Endothelial cell of umbilical vein (primary cell): ENCODE measurements around the gene DBF4B. TPM values are rescaled to one million over a fixed set of nuclear protein-coding genes. Genes with fewer than 3 reads are reported as not detected.

Source experiments
- BruUV-seq: library from RNA; stranded (reverse); fragments of 400-500 nt; replicated peaks from 2 replicates; lab custom pipeline; 2021; lab: Mats Ljungman, UMichigan
- CTCF ChIA-PET: fragments of 300-600, 350-600 bp; sonication (Branson Sonifier 250); formaldehyde crosslinking; loops from one replicate; lab custom pipeline; 2021; ENCODE audit warnings: antibody characterized with exemption, inconsistent platforms; lab: Charles Lee
- POLR2A ChIA-PET: fragments of 300-600, 350-600 bp; sonication (Branson Sonifier 250); formaldehyde crosslinking; loops from one replicate; lab custom pipeline; 2021; ENCODE audit warnings: antibody characterized with exemption, inconsistent platforms; lab: Charles Lee
- DNase-seq: peaks from one replicate; pipeline ENCODE4 v3.0.0-alpha.2; 2011; ENCODE audit warnings: low read depth, low spot score
- FAIRE-seq: peaks from 2 replicates; lab custom pipeline; 2011; peaks lifted over from hg19 to GRCh38; lab: Jason Lieb, UNC
- H2AFZ ChIP-seq: 2 replicates; pipeline ENCODE4 v1.6.0; 2012; ENCODE audit warnings: low read depth, low read length, control low read depth, inconsistent platforms
- H3K27ac ChIP-seq: 2 replicates; pipeline ENCODE4 v1.5.1; 2011; ENCODE audit warnings: low read depth, mild to moderate bottlenecking, control low read depth, low read length, moderate library complexity; ENCODE audit not compliant: insufficient read depth
- H3K27me3 ChIP-seq, 2 experiments: 2 replicates each; pipeline versions ENCODE4 v1.6.0 to v1.6.1; 2011; ENCODE audit warnings: low read length in 2 of 2, mixed read lengths in 1 of 2; ENCODE audit not compliant: control insufficient read depth in 2 of 2, insufficient read depth in 2 of 2
- H3K36me3 ChIP-seq, 2 experiments: 2 replicates in 1 of 2; 3 replicates in 1 of 2; pipeline ENCODE4 v1.5.1; 2011; ENCODE audit warnings: low read length in 2 of 2, mild to moderate bottlenecking in 1 of 2, moderate library complexity in 1 of 2; ENCODE audit not compliant: control insufficient read depth in 2 of 2, insufficient read depth in 2 of 2; ENCODE audit errors: extremely low read depth in 1 of 2
- H3K4me1 ChIP-seq: 3 replicates; pipeline ENCODE4 v1.5.1; 2011; ENCODE audit warnings: mild to moderate bottlenecking, low read length; ENCODE audit not compliant: control insufficient read depth, insufficient read depth; ENCODE audit errors: extremely low read depth
- H3K4me2 ChIP-seq: 2 replicates; pipeline ENCODE4 v1.6.1; 2011; ENCODE audit warnings: low read length, control low read depth, mixed read lengths; ENCODE audit not compliant: insufficient read depth
- H3K4me3 ChIP-seq, 3 experiments: fragments of 200-600 bp in 1 of 3; sonication (generic), shearing (Covaris generic) in 1 of 3; replicated peaks in 1 of 3; 2 replicates each; pipeline ENCODE4 v1.5.1; 2011 to 2016; ENCODE audit warnings: control low read depth in 3 of 3, low read length in 3 of 3, mild to moderate bottlenecking in 2 of 3, inconsistent platforms in 1 of 3, low read depth in 1 of 3, moderate library complexity in 1 of 3; ENCODE audit not compliant: insufficient read depth in 1 of 3
- H3K79me2 ChIP-seq: 2 replicates; pipeline ENCODE4 v1.6.0; 2012; ENCODE audit warnings: low read length, inconsistent platforms; ENCODE audit not compliant: control insufficient read depth, insufficient read depth
- H3K9ac ChIP-seq: replicated peaks from 2 replicates; pipeline ENCODE3; 2011; ENCODE audit warnings: low read length, control low read depth; ENCODE audit not compliant: insufficient read depth; ENCODE audit errors: extremely low read depth
- H3K9me1 ChIP-seq: replicated peaks from 3 replicates; pipeline ENCODE4 v1.6.0; 2011; ENCODE audit warnings: mild to moderate bottlenecking, low read length; ENCODE audit not compliant: control insufficient read depth, insufficient read depth; ENCODE audit errors: extremely low read depth
- H3K9me3 ChIP-seq: replicated peaks from 2 replicates; pipeline ENCODE4 v1.5.1; 2012; ENCODE audit warnings: low read length, inconsistent platforms; ENCODE audit not compliant: control insufficient read depth, insufficient read depth
- H4K20me1 ChIP-seq: replicated peaks from 2 replicates; pipeline ENCODE3; 2011; ENCODE audit warnings: mild to moderate bottlenecking, low read length; ENCODE audit not compliant: control insufficient read depth, insufficient read depth; ENCODE audit errors: extremely low read depth
- CTCF ChIP-seq, 2 donors: IDR thresholded peaks; 1 replicate in 1 of 2; 2 replicates in 1 of 2; pipeline ENCODE4 v1.5.1; 2011; ENCODE audit warnings: low read length in 2 of 2, mild to moderate bottlenecking in 2 of 2, moderate library complexity in 2 of 2, control low read depth in 1 of 2, inconsistent platforms in 1 of 2, low read depth in 1 of 2; ENCODE audit not compliant: insufficient read depth in 1 of 2; ENCODE audit errors: extremely low read depth in 1 of 2
- EZH2 ChIP-seq: IDR thresholded peaks from 2 replicates; pipeline ENCODE4 v1.6.1; 2012; ENCODE audit warnings: borderline replicate concordance, low read depth, mild to moderate bottlenecking, moderate library complexity, low read length, inconsistent platforms; ENCODE audit not compliant: severe bottlenecking
- FOS ChIP-seq: IDR thresholded peaks from 2 replicates; pipeline ENCODE4 v1.6.1; 2011; ENCODE audit warnings: mild to moderate bottlenecking, low read length, moderate library complexity, borderline replicate concordance; ENCODE audit not compliant: insufficient read depth
- GATA2 ChIP-seq: IDR thresholded peaks from 2 replicates; pipeline ENCODE4 v1.7.0; 2011; ENCODE audit warnings: low read depth, mild to moderate bottlenecking, moderate library complexity, mixed read lengths, low read length; ENCODE audit not compliant: insufficient read length, insufficient read depth
- JUN ChIP-seq: IDR thresholded peaks from 2 replicates; pipeline ENCODE4 v1.6.1; 2011; ENCODE audit warnings: borderline replicate concordance, low read depth; ENCODE audit not compliant: insufficient read length, insufficient read depth
- MAX ChIP-seq: IDR thresholded peaks from 2 replicates; pipeline ENCODE4 v1.6.1; 2011; ENCODE audit not compliant: insufficient read depth, insufficient read length
- MYC ChIP-seq: IDR thresholded peaks from one replicate; pipeline ENCODE4 v1.6.1; 2011; ENCODE audit warnings: mild to moderate bottlenecking, low read depth, low read length
- POLR2A ChIP-seq: IDR thresholded peaks from 2 replicates; pipeline ENCODE4 v1.6.1; 2012; ENCODE audit warnings: low read depth, mild to moderate bottlenecking, control low read depth, low read length
- POLR2AphosphoS5 ChIP-seq: IDR thresholded peaks from 2 replicates; pipeline ENCODE4 v1.6.1; 2012; ENCODE audit warnings: low read depth, mild to moderate bottlenecking, control low read depth, low read length, moderate library complexity; ENCODE audit not compliant: insufficient read depth
- dilution Hi-C: fragments of 300-500 bp; cut with MboI; formaldehyde crosslinking; loops from one replicate; pipeline ENCODE4 v1.15.0; 2019; ENCODE audit warnings: low sequenced_read_pairs; ENCODE audit not compliant: extremely low pct_ligation_motif_present
- intact Hi-C: fragments of 100-400 bp; cut with micrococcal nuclease; formaldehyde crosslinking; loops from one replicate; pipeline ENCODE4 v1.10.0; 2022
- polyA plus RNA-seq, 4 experiments: library from polyadenylated mRNA; depleted of rRNA in 3 of 4; stranded (reverse) in 3 of 4; unstranded in 1 of 4; fragments of >200 nt; gene quantifications; 2 replicates each; pipeline versions ENCODE4 v1.2.1 to v1.2.3, GENCODE V29; 2011 to 2012; ENCODE audit warnings: missing spikeins in 1 of 4
- total RNA-seq: library from RNA; stranded (reverse); gene quantifications from 2 replicates; pipeline ENCODE4 v1.2.3, GENCODE V29; 2021

DBF4B gene
- total and polyA plus RNA-seq, 2 donors (not counting 3 experiments of a cell fraction or from before 2014, with no cell fraction given), result 12.5 to 26.2 TPM

DNA sequence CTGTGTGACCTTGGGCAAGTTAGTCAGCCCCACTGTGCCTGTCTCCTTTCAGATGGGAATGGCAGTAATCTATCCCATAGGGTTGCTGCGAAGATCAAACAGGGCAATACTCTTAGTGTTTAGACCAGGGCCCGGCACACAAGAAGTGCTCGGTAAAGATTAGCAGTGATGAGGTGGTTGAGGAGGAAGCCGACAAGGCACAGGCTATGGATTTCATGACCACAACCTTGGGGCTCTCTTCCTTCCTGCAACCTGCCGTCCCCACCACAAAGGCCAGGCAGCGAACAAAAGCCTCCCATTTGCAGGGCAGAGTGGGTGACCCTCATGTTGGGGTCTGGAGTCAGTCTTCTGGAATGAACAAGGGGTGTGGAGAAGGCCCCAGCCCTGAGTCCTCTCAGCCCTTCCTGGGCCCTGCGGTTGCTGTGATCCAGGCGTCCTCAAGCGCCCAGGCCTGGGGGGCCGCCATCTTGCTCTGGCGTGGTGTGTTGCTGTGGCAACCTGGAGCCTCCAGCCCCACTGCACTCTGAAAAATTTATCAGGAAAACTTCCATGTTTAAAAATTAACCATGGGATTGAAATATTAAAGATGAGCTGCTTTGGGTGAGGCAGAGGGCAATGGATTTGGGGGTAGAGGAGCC lies 60.2 kb downstream of the DBF4B start:
- dilution Hi-C loops (loop anchor here (25.0 kb wide), 1 partner anchor 94 kb away; no protein-coding TSS in a partner anchor), intact Hi-C loops (no loop called here)
- Histone ChIP-seq H3K9ac (no peak overlapping the region), H2AFZ (no peak overlapping the region), H3K36me3 (no peaks in the 10 kb centered on the region), H3K27ac (no peak overlapping the region), H3K4me3 (no peak overlapping the region), H3K79me2 (no peaks in the 10 kb centered on the region), H3K9me1 (no peaks in the 10 kb centered on the region), H3K4me1 (no peaks in the 10 kb centered on the region), H4K20me1 (no peaks in the 10 kb centered on the region), H3K27me3 (no peaks in the 10 kb centered on the region), H3K9me3 (no peaks in the 10 kb centered on the region), H3K4me2 (no peak overlapping the region)
- DNase-seq (no peak), FAIRE-seq (no peak)
- TF ChIP-seq EZH2 (no peak), FOS (no peak), MAX (no peak), POLR2A (no peak)
- no TSS peak for BruUV-seq
- CTCF ChIA-PET, result interaction anchor here (15.3 kb wide), 1 partner anchor 95 kb away, joined by 368 read pairs; no protein-coding TSS in a partner anchor
- POLR2A ChIA-PET, result no interaction called here

- ChIA-PET POLR2A (no interaction called here), CTCF (interaction anchor here (15.3 kb wide), 1 partner anchor 94 kb away, joined by 368 read pairs; no protein-coding TSS in a partner anchor)
- no peaks in the 10 kb centered on the region for H3K79me2 ChIP-seq
- H3K9ac ChIP-seq, result no peak overlapping the region
- H3K9me1 ChIP-seq, result no peaks in the 10 kb centered on the region
- H3K4me3 ChIP-seq, result no peak overlapping the region
- no peaks in the 10 kb centered on the region for H3K9me3 ChIP-seq
- dilution Hi-C loops (loop anchor here (25.0 kb wide), 1 partner anchor 93 kb away; no protein-coding TSS in a partner anchor), intact Hi-C loops (no loop called here)
- no peaks in the 10 kb centered on the region for H3K27me3 ChIP-seq
- H3K27ac ChIP-seq, result no peak overlapping the region
- H3K4me2 ChIP-seq, result no peak overlapping the region
- H2AFZ ChIP-seq, result no peak overlapping the region
- FAIRE-seq (no peak), DNase-seq (no peak)
- no peaks in the 10 kb centered on the region for H3K4me1 ChIP-seq
- TF ChIP-seq MYC (no peak), JUN (no peak), POLR2AphosphoS5 (no peak), GATA2 (no peak), CTCF (IDR thresholded peaks at IDR 0.05; ENCODE audit: extremely low read depth in 1 of 2, insufficient read depth in 1 of 2, low read depth in 1 of 2, low read length in 2 of 2) (no peak), EZH2 (no peak), MAX (no peak), POLR2A (no peak), FOS (no peak)
- no TSS peak for BruUV-seq
- no peaks in the 10 kb centered on the region for H4K20me1 ChIP-seq
- H3K36me3 ChIP-seq, result no peaks in the 10 kb centered on the region
Measured at GRCh38 chr17:44769230-44769629, 60.8 kb downstream of the DBF4B start.
